KG1 (cell line): ENCODE measurements around the gene OR52E2.
"Not testable (repeated sequence)": the region's sequence is repeated elsewhere in the genome, so short reads cannot be mapped to it uniquely, and the experiment has no call there.

Experiments used
- DNase-seq: peaks from one replicate; lab custom pipeline; 2025; lab: John Stamatoyannopoulos, UW

The OR52E2 gene

DNA sequence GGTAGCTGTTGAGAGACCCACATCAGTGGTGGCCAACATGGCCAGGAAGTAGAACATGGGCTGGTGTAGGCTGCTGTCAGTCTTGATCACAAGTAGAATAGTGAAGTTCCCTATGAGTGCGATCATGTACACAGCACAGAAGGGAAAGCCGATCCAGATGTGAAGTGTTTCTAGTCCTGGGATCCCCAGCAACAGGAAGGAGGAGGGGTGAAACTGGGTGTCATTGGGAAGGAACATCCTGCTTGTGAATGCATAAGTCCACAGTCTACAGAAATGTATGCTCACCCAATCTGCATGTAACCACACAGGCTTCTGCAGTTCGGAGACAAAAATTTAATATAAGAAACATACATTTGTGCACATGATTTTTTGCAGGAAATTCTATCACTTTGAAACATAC, at the start of gene OR52E2:
Gene OR52E2, minus strand, starts transcription at position 237 of the 400 bp plus-strand sequence. Its CDS starts 0 bp downstream, at position 237.
- no peak for DNase-seq

GRCh38 chr11:5107285-5107684, 47.9 kb upstream of the OR52E2 start:
- no peak for DNase-seq

DNA sequence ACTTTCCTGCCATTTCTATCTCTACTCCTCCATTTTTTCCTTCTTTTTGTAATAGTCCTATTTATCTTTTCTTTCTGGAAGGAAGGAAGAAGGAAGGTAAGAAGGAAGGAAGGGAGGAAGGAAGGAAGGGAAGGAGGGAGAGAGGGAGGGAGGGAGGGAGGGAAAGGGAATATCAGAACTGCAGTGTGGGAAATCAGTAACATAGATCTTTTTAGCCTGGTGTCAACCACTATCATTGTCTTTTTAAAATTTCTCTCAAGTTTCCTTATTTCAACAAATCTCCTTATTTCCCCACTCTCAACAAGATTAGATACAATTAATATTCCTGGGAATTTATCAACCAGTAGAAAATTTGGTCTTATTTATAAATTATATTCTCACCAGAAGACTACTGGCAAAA, 43.6 kb upstream of the OR52E2 start:
- DNase-seq: no peak

- no peak for DNase-seq
Observed at GRCh38 chr11:5102246-5102645, 42.8 kb upstream of the OR52E2 start.

DNA sequence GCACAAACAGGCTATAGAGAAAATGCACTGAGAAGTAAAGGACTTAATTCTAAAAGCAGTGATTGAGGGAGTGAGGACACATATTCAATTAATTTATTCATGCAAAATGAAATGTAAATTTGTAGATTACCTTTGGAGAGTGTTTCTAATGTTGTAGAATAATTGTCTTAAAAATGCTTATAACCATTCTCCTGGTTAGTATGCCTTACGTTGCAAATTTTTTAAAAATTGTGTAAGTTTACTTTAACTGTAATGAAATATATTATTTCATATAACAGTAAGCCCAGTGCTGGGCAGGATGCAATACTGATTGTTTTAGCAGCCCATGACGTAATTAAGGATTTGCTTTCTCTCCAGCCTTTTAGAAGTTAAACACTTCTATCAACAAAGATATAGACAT, 36.6 kb upstream of the OR52E2 start:
- DNase-seq: no peak

DNA sequence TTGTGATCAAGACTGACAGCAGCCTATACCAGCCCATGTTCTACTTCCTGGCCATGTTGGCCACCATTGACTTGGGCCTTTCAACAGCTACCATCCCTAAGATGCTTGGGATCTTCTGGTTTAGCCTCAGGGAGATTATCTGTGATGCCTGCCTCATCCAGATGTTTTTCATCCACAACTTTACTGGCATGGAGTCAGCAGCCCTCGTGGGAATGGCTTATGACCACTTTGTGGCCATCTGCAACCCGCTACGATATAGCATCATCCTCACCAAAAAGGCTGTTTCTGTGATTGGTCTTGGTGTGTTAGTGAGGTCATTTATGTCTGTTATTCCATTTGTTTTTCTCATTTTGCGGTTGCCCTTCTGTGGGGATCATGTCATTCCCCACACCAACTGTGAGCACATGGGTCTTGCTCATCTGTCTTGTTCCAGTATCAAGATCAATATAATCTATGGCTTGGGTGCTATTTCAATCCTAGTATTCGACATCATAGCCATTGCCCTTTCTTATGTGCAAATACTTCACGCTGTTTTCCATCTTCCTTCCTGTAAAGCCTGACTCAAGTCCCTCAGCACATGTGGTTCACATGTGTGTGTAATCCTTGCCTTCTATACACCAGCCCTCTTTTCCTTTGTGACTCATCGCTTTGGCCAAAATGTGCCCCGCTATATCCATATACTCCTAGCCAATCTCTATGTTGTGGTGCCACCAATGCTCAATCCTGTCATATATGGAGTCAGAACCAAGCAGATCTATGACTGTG, 33.6 kb upstream of the OR52E2 start:
- DNase-seq: no peak

DNA sequence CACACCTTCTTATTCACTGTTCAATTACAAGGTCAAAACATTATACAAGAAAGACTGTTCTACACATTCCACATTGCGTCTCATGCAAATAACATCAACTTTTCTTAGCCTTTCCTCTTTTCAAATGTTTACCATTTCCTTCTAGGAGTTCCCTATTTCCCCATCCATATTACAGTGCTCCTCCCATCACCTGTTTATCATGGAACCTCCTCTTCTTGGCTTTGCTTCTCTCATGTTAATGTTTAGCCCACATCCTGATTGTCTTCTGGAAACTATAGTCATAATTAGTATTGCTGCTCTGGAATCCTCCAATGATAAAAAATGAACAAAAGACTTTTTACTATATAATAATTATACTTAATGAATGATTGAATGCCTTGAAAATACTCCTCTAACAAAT, 31.2 kb upstream of the OR52E2 start:
- no peak for DNase-seq

GRCh38 chr11:5088556-5088955, 29.1 kb upstream of the OR52E2 start:
- DNase-seq: no peak

DNA sequence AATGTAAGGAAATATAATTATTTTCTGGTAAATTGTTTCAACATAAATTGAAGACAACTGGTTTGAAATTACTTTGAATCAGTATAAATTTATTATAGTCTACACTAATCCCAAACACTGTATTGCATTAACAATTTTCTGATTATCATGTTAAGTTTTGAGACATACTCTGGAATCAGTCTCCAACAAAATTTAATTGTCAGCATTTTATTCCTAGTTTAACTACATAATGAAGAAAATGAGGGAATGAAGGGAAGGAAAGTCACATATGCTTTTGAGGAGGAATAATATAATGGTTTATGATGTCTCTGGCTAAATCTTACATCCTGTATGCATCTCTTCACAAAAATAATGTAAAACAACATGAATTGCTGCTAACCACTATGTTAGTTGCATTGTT, 24.2 kb upstream of the OR52E2 start:
- no peak for DNase-seq

DNA sequence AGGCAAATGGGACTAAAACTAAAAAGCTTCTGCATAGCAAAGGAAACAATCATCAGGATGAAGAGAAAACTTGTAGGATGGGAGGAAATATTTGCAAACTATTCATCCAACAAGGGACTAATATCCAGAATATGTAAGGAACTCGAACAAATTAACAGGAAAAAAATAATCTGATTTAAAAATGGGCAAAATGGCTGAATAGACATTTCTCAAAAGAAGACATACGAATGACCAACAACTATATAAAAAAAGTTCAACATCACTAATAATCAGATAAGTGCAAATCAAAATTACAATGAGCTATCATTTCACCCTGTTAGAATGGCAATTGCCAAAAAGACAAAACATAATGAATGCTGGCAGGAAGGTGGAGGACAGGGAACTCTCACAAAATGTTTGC, 22.0 kb upstream of the OR52E2 start:
- no peak for DNase-seq

DNA sequence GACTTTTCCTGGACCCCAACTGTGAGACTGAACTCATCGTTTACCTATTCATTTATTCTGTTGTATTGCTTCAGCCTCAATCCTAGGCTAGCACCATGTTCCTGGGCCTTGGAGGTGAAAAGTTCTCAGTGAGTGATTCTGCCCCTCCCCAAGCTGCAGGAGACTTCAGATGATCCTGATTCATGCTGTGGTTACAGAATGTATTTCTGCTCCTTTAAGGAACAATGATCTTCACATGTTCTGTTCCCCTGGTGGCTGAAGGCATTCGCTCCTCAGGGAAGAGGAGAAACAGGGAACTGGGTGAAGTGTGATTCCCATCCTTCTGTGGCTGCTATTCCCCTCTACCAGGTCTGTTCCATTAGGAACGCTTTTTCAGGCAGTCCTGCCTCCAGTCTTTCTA, 12.4 kb upstream of the OR52E2 start:
- DNase-seq: no peak

DNA sequence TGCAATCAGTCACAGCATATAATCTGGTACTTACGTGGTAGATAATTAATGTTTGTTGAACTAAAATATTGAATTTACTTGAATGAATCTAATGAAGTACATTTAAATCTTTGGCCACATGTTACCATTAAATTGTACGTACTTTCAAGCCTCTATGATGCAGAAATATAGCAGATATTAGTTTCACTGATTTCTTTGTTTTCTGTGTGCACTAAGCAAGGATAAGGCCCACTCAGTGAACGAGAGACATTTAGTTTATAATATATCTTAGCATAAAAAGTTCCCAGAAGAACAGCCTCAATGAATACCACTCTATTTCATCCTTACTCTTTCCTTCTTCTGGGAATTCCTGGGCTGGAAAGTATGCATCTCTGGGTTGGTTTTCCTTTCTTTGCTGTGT, 9.8 kb upstream of the OR52E2 start, which contains the start of gene OR52E1:
Gene OR52E1, plus strand, starts transcription at position 301 of the 400 bp plus-strand sequence.
- DNase-seq: no peak

- no peak for DNase-seq
Observed at GRCh38 chr11:5065027-5065426, 5.6 kb upstream of the OR52E2 start.

- DNase-seq: not testable (repeated sequence)
Observed at GRCh38 chr11:5058679-5059078, 748 bp downstream of the OR52E2 start.

DNA sequence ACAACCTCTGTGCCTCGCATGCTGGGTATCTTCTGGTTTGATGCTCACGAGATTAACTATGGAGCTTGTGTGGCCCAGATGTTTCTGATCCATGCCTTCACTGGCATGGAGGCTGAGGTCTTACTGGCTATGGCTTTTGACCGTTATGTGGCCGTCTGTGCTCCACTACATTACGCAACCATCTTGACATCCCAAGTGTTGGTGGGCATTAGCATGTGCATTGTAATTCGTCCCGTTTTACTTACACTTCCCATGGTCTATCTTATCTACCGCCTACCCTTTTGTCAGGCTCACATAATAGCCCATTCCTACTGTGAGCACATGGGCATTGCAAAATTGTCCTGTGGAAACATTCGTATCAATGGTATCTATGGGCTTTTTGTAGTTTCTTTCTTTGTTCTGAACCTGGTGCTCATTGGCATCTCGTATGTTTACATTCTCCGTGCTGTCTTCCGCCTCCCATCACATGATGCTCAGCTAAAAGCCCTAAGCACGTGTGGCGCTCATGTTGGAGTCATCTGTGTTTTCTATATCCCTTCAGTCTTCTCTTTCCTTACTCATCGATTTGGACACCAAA, 12.6 kb downstream of the OR52E2 start:
- no peak for DNase-seq

DNA sequence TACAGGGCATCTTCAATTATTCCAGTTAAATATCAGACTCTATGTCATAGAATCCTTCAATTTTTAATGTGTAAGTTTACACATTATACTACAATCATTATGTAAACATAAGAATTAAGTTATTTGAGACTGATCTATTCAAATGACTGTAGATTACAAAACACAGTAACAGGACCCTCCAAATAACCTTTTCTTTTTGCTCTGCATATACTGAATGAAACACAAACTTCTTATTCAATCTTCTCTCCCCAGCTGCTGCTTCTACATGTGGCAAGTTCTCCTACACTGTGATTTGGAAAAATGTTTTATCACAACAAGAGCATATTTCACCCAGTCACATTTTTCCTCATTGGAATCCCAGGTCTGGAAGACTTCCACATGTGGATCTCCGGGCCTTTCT, 13.2 kb downstream of the OR52E2 start, which contains the start of gene OR52J3:
Gene OR52J3, plus strand, starts transcription at position 301 of the 400 bp plus-strand sequence. Its CDS starts 0 bp downstream, at position 301.
- no peak for DNase-seq

DNA sequence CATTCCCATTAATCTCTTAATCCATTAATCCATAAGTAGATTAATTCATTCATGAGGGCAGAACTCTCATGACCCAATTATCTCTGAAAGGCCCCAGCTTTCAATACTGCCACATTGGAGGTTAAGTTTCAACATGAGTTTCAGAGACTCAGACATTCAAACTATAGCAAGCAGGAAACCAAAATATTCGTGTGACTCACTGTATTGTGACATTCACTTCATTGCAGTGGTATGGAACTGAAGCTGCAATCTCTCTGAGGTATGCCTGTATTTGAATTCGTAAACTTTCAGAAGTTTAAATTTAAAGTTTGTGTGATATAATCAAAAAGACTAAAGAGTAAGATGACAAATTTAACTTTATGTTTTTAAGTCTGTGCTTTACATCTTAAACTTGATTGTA, 16.0 kb downstream of the OR52E2 start:
- DNase-seq: no peak

DNA sequence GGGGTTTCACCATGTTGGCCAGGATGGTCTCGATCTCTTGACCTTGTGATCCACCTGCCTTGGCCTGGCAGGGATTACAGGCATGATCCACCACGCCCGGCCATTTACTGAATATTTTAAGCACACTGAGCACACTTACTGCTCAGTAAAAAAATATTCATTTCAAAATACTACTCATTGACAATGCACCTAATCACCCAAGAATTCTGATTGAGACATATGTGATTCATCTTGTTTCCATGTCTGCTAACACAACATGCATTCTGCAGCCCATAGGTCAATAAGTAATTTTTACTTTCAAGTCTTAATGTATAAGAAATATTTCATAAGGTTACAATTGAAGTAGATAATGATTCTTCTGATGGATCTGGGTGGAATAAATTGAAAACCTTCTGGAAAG, 17.3 kb downstream of the OR52E2 start:
- DNase-seq: no peak

- DNase-seq: no peak
Observed at GRCh38 chr11:5040876-5041275, 18.6 kb downstream of the OR52E2 start.

GRCh38 chr11:5038341-5038740, 21.1 kb downstream of the OR52E2 start:
- DNase-seq: no peak

DNA sequence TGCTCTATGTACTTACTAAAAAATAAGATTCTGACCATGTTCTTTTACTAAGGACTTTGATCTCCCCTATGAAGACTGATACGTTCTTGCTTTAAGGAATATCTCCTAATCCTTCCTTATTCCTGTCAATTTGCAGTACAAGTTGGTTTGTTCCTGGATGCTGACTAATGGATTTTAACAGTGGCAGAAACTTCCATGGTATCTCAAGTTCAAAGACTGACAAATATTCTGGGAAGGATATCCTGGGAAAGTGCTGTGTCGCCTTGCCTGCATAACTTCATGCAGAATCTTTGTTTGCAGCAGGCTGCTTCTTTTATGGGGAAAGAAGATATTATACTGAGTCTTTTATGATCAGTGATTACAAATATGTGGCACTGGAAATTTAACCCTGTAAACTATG, 21.5 kb downstream of the OR52E2 start:
- DNase-seq: no peak

DNA sequence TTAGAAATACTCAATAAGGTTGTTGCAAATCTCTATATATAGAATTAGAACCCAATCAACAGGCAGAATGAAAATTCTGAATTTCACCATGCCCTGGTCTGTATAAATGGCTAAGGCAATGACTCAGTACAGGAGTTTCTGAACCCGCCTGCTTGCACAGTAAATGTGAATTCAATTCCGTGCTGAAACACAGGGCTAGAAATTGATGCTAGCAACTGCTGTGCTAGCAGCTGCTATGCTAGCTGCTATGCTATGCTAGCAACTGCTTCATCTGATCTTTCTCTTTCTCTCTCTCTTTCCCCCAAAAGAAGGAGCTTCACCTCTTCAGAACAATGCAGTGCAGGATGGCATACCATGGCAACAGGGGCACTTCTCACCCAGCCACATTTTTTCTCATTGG, 22.8 kb downstream of the OR52E2 start:
- DNase-seq: no peak

DNA sequence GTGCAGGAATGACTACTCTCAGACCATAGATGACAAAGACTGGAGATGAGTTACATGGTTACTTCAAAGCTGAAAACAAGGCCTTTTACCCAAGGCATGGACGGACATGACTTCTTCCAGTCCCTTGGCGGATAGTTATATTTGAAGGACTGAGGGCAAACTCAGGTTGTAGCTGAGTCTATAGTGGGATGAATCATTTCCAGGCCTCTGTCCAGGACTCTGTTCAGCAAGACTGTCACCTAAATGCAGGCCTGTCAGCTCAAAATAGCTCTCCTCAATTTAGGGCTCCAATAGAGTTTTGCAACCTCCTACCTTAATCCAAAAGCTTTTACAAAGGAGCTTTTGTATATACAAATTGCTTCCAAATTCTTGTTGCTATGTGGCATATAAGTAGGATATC, 37.4 kb downstream of the OR52E2 start:
- no peak for DNase-seq

GRCh38 chr11:5013012-5013411, 46.4 kb downstream of the OR52E2 start:
- DNase-seq: no peak
